Astrocyte (in vitro differentiated cells and primary cell): ENCODE measurements around the gene KCNG2. TPM values are rescaled to one million over a fixed set of nuclear protein-coding genes. Genes with fewer than 3 reads are reported as not detected.
A peak's percentile ranks its signal among the peaks of the same experiment; 100 is the strongest.

Source experiments
- DNase-seq: peaks from one replicate; pipeline ENCODE4 v3.0.0-alpha.2; 2010; ENCODE audit warnings: low read depth
- FAIRE-seq: peaks from 2 replicates; lab custom pipeline; 2011; peaks lifted over from hg19 to GRCh38; lab: Jason Lieb, UNC
- H2AFZ ChIP-seq: 2 replicates; pipeline ENCODE4 v1.6.0; 2012; ENCODE audit warnings: low read depth, low read length, inconsistent platforms
- H3K27ac ChIP-seq: 2 replicates; pipeline ENCODE4 v1.5.1; 2011; ENCODE audit warnings: low read depth, low read length, inconsistent platforms
- H3K27me3 ChIP-seq: 2 replicates; pipeline ENCODE4 v1.6.0; 2011; ENCODE audit warnings: low read length, inconsistent platforms; ENCODE audit not compliant: insufficient read depth
- H3K36me3 ChIP-seq: 2 replicates; pipeline ENCODE4 v1.5.1; 2011; ENCODE audit warnings: low read length, inconsistent platforms; ENCODE audit not compliant: insufficient read depth
- H3K4me1 ChIP-seq: 2 replicates; pipeline ENCODE4 v1.5.1; 2011; ENCODE audit warnings: low read length, inconsistent platforms; ENCODE audit not compliant: insufficient read depth
- H3K4me2 ChIP-seq: 2 replicates; pipeline ENCODE4 v1.6.0; 2012; ENCODE audit warnings: low read length, inconsistent platforms
- H3K4me3 ChIP-seq: 2 replicates; pipeline ENCODE4 v1.5.1; 2011; ENCODE audit warnings: low read depth, mild to moderate bottlenecking, low read length, inconsistent platforms; ENCODE audit not compliant: insufficient read depth
- H3K79me2 ChIP-seq: 2 replicates; pipeline ENCODE4 v1.6.0; 2012; ENCODE audit warnings: mild to moderate bottlenecking, low read length, inconsistent platforms; ENCODE audit not compliant: insufficient read depth
- H3K9ac ChIP-seq: 2 replicates; pipeline ENCODE4 v1.6.0; 2012; ENCODE audit warnings: mild to moderate bottlenecking, low read length, inconsistent platforms
- H3K9me3 ChIP-seq: 2 replicates; pipeline ENCODE4 v1.5.1; 2012; ENCODE audit warnings: low read depth, mild to moderate bottlenecking, low read length, inconsistent platforms; ENCODE audit not compliant: insufficient read depth
- H4K20me1 ChIP-seq: 2 replicates; pipeline ENCODE4 v1.6.0; 2012; ENCODE audit warnings: low read length, inconsistent platforms; ENCODE audit not compliant: insufficient read depth
- H3K27ac Mint-ChIP-seq: one replicate; pipeline ENCODE4 v1.8.0; 2021; ENCODE audit warnings: mild to moderate bottlenecking, mixed read lengths; ENCODE audit not compliant: unreplicated experiment
- H3K27me3 Mint-ChIP-seq: one replicate; pipeline ENCODE4 v1.8.0; 2021; ENCODE audit warnings: low read depth, mixed read lengths; ENCODE audit not compliant: unreplicated experiment
- H3K36me3 Mint-ChIP-seq: one replicate; pipeline ENCODE4 v1.8.0; 2021; ENCODE audit warnings: low read depth, mixed read lengths; ENCODE audit not compliant: unreplicated experiment
- H3K4me1 Mint-ChIP-seq: one replicate; pipeline ENCODE4 v1.8.0; 2021; ENCODE audit warnings: low read depth, mixed read lengths; ENCODE audit not compliant: unreplicated experiment
- H3K4me3 Mint-ChIP-seq: one replicate; pipeline ENCODE4 v1.8.0; 2021; ENCODE audit warnings: mild to moderate bottlenecking, moderate library complexity, mixed read lengths; ENCODE audit not compliant: unreplicated experiment
- H3K9me3 Mint-ChIP-seq: one replicate; pipeline ENCODE4 v1.8.0; 2021; ENCODE audit warnings: mild to moderate bottlenecking, mixed read lengths; ENCODE audit not compliant: unreplicated experiment
- EZH2 ChIP-seq: IDR thresholded peaks from 2 replicates; pipeline ENCODE4 v1.6.1; 2012; ENCODE audit warnings: mild to moderate bottlenecking, low read length, inconsistent platforms; ENCODE audit not compliant: insufficient read depth
- total RNA-seq: library from RNA; stranded (reverse); gene quantifications from 2 replicates; pipeline ENCODE4 v1.2.1, GENCODE V29; 2021
- TF ChIP-seq, protein P1 (sequence below): IDR thresholded peaks from 2 replicates; pipeline ENCODE4 v1.5.1; 2011; ENCODE audit warnings: low read depth, mild to moderate bottlenecking, inconsistent platforms, low read length, moderate library complexity; ENCODE audit not compliant: insufficient read depth

Gene KCNG2
- total RNA-seq, 1 donor from 2014 or later = 0.16 TPM

DNA sequence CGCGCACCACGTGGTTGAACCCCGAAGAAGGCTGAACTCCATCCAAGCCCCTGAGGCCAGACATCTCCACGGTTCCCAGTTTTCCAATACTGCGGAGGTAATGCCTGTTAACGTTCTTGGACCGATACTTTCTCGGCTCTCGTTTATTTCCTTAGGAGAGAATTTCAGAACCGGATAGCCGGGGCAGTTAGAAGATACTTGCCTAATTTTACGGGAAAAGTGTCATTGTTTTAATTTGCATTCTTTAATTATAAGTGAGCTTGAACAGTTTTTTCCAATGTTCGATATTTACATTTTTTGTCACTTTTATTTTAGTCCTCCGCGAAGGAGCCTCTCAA is 10.2 kb upstream of the KCNG2 start:
- H3K27me3 Mint-ChIP-seq = peaks cover 48% of the 10 kb centered on the region
- H4K20me1 ChIP-seq = no peaks in the 10 kb centered on the region
- peaks cover 4% of the 10 kb centered on the region for H3K9me3 ChIP-seq
- no peak overlapping the region for H3K9ac ChIP-seq
- peak overlapping the region; percentile 62 for H3K4me2 ChIP-seq
- FAIRE-seq (no peak), DNase-seq (no peak)
- peaks cover 16% of the 10 kb centered on the region for H3K4me1 Mint-ChIP-seq
- H3K36me3 ChIP-seq = no peaks in the 10 kb centered on the region
- no peak overlapping the region for H2AFZ ChIP-seq
- no peak for TF ChIP-seq EZH2
- TF ChIP-seq, protein P1, sequence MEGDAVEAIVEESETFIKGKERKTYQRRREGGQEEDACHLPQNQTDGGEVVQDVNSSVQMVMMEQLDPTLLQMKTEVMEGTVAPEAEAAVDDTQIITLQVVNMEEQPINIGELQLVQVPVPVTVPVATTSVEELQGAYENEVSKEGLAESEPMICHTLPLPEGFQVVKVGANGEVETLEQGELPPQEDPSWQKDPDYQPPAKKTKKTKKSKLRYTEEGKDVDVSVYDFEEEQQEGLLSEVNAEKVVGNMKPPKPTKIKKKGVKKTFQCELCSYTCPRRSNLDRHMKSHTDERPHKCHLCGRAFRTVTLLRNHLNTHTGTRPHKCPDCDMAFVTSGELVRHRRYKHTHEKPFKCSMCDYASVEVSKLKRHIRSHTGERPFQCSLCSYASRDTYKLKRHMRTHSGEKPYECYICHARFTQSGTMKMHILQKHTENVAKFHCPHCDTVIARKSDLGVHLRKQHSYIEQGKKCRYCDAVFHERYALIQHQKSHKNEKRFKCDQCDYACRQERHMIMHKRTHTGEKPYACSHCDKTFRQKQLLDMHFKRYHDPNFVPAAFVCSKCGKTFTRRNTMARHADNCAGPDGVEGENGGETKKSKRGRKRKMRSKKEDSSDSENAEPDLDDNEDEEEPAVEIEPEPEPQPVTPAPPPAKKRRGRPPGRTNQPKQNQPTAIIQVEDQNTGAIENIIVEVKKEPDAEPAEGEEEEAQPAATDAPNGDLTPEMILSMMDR = no peak
- H3K79me2 ChIP-seq = no peaks in the 10 kb centered on the region
- H3K9me3 Mint-ChIP-seq = peaks cover 7% of the 10 kb centered on the region
- H3K27ac Mint-ChIP-seq = no peak overlapping the region
- peak overlapping the region; percentile 67 for H3K4me3 Mint-ChIP-seq
- peaks cover 2% of the 10 kb centered on the region for H3K36me3 Mint-ChIP-seq
- H3K4me1 ChIP-seq = peaks cover 9% of the 10 kb centered on the region
- H3K27me3 ChIP-seq = peaks cover 24% of the 10 kb centered on the region
- H3K4me3 ChIP-seq = no peak overlapping the region
- H3K27ac ChIP-seq = no peak overlapping the region

DNA sequence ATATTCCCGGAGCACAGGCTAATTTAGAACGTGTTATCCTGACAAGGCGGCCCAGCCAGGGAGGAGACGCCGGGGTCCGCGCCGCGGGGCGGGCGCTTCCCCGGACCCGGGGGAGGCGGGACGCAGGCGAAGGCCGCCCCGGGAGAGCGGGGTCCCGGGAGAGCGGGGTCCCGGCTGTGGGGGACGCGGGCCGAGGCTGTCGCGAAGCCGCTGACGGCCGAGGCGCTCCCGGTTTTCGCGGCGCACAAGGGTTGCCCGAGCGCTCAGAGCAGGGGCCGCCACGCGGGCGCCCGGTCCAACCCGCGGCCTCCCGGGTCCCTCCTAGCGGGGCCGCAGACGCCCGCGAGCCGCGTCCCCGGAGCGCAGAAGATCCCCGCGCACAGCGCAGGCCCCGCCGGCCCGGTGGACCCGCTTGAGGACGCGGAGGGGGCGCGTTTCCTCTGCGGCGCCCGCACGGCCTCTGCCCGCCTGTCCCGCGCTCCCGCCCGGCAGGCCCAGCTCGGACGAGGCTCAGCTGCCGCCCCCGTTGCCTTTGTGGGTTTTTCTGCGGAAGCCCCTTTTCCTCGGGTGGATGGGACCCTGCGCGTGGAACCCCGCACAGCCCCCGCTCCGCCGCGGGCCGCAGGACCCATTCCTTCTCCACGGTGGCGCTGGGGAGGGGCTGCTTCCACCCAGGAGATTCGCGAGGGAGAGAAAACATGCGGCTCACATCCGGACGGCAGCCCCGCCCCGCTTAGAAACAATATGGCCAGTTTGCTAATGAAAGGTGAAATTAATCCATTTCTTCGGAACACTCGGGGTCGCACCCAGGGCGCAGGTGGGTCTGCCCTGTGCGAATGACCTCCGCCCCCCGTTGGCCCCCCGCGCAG is 9.6 kb upstream of the KCNG2 start:
- no peak for FAIRE-seq
- H3K79me2 ChIP-seq = no peaks in the 10 kb centered on the region
- H3K4me1 ChIP-seq = peaks cover 9% of the 10 kb centered on the region
- DNase-seq = no peak
- Mint-ChIP-seq H3K36me3 (peaks cover 2% of the 10 kb centered on the region), H3K27me3 (peaks cover 44% of the 10 kb centered on the region), H3K4me1 (peaks cover 16% of the 10 kb centered on the region), H3K27ac (no peak overlapping the region), H3K4me3 (peak overlapping the region; percentile 67), H3K9me3 (peaks cover 7% of the 10 kb centered on the region)
- no peak overlapping the region for H3K9ac ChIP-seq
- H3K36me3 ChIP-seq = no peaks in the 10 kb centered on the region
- H3K27me3 ChIP-seq = peaks cover 24% of the 10 kb centered on the region
- no peaks in the 10 kb centered on the region for H4K20me1 ChIP-seq
- TF ChIP-seq EZH2 = peak; percentile 98
- TF ChIP-seq, protein P1 = no peak
- peak overlapping the region; percentile 47 for H2AFZ ChIP-seq
- no peak overlapping the region for H3K27ac ChIP-seq
- peak overlapping the region; percentile 23 for H3K4me3 ChIP-seq
- H3K9me3 ChIP-seq = peaks cover 4% of the 10 kb centered on the region
- H3K4me2 ChIP-seq = peak overlapping the region; percentile 62

DNA sequence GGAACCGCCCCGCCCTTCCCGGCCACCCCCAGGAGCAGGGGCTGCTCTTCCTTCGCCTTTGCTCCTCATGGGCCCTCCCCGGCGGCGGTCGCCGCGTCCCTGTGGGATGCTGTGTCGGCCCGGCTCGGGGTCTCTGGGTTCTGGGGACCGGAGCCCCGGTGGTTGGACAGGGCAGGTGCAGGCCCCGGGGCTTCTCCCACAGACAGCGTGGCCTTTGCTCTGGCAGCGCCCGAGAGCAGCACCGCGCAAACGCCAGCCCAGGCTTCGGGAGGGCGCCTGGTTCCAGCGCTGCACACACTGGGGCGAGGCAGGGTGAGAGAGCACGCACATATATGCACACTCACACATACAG is 9.0 kb upstream of the KCNG2 start:
- no peak overlapping the region for H3K27ac ChIP-seq
- H2AFZ ChIP-seq = no peak overlapping the region
- H3K4me3 Mint-ChIP-seq = peak overlapping the region; percentile 71
- H3K4me2 ChIP-seq = no peak overlapping the region
- H3K4me1 ChIP-seq = peaks cover 9% of the 10 kb centered on the region
- peaks cover 2% of the 10 kb centered on the region for H3K36me3 Mint-ChIP-seq
- peaks cover 4% of the 10 kb centered on the region for H3K9me3 ChIP-seq
- H3K27me3 ChIP-seq = peaks cover 22% of the 10 kb centered on the region
- no peak for TF ChIP-seq EZH2
- TF ChIP-seq, protein P1 = no peak
- no peaks in the 10 kb centered on the region for H3K36me3 ChIP-seq
- no peaks in the 10 kb centered on the region for H4K20me1 ChIP-seq
- H3K27ac Mint-ChIP-seq = no peak overlapping the region
- H3K4me1 Mint-ChIP-seq = peaks cover 16% of the 10 kb centered on the region
- no peak overlapping the region for H3K9ac ChIP-seq
- H3K79me2 ChIP-seq = no peaks in the 10 kb centered on the region
- H3K4me3 ChIP-seq = no peak overlapping the region
- FAIRE-seq (no peak), DNase-seq (no peak)
- H3K27me3 Mint-ChIP-seq = peaks cover 42% of the 10 kb centered on the region
- peaks cover 7% of the 10 kb centered on the region for H3K9me3 Mint-ChIP-seq
